Kidney epithelial cell (primary cell): ENCODE measurements around the gene PLXNA4. TPM values are rescaled to one million over a fixed set of nuclear protein-coding genes. Genes with fewer than 3 reads are reported as not detected.

Experiments used
- DNase-seq: peaks from one replicate; pipeline ENCODE4 v3.0.0-alpha.2; 2010; ENCODE audit warnings: low read depth
- H3K27me3 ChIP-seq: 2 replicates; pipeline ENCODE4 v1.6.0; 2011; ENCODE audit warnings: low read length; ENCODE audit not compliant: control insufficient read depth, insufficient read depth
- H3K36me3 ChIP-seq: 2 replicates; pipeline ENCODE4 v1.5.1; 2011; ENCODE audit warnings: low read length; ENCODE audit not compliant: control insufficient read depth, insufficient read depth
- H3K4me3 ChIP-seq: 2 replicates; pipeline ENCODE4 v1.5.1; 2011; ENCODE audit warnings: low read depth, mild to moderate bottlenecking, control low read depth, low read length
- total RNA-seq: library from RNA; depleted of rRNA; stranded (reverse); fragments of >200 nt; gene quantifications from 2 replicates; pipeline ENCODE4 v1.2.3, GENCODE V29; 2015
- TF ChIP-seq, protein P1 (sequence below): IDR thresholded peaks from 2 replicates; pipeline ENCODE4 v1.5.1; 2011; ENCODE audit warnings: mild to moderate bottlenecking, moderate library complexity, low read length, control low read depth, inconsistent platforms; ENCODE audit not compliant: insufficient read depth, poor library complexity, severe bottlenecking

The PLXNA4 gene
- total RNA-seq, 1 donor from 2014 or later = 5.9 TPM

DNA sequence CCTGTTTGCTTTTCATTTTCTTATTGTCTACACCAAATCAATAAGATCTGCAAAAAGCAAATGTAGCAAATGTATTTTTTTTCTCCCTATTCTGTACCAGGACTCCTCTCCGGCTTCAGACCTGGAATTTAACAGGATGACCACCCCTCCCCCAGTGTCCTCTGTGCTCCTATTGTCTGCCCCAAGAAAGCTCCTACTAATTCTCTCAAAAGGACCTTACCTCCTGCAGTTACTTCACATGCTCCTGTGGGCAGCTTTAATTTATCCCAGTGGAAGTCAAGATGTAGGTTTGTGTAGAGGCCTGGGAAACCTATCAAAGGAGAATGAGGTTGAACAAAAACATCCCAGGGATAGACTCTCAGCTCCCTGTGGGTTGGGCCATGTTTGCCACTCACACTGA, 31.3 kb downstream of the PLXNA4 start:
- DNase-seq = no peak
- TF ChIP-seq, protein P1, sequence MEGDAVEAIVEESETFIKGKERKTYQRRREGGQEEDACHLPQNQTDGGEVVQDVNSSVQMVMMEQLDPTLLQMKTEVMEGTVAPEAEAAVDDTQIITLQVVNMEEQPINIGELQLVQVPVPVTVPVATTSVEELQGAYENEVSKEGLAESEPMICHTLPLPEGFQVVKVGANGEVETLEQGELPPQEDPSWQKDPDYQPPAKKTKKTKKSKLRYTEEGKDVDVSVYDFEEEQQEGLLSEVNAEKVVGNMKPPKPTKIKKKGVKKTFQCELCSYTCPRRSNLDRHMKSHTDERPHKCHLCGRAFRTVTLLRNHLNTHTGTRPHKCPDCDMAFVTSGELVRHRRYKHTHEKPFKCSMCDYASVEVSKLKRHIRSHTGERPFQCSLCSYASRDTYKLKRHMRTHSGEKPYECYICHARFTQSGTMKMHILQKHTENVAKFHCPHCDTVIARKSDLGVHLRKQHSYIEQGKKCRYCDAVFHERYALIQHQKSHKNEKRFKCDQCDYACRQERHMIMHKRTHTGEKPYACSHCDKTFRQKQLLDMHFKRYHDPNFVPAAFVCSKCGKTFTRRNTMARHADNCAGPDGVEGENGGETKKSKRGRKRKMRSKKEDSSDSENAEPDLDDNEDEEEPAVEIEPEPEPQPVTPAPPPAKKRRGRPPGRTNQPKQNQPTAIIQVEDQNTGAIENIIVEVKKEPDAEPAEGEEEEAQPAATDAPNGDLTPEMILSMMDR = no peak
- H3K36me3 ChIP-seq = no peaks in the 10 kb centered on the region
- H3K4me3 ChIP-seq = no peak overlapping the region
- no peaks in the 10 kb centered on the region for H3K27me3 ChIP-seq

DNA sequence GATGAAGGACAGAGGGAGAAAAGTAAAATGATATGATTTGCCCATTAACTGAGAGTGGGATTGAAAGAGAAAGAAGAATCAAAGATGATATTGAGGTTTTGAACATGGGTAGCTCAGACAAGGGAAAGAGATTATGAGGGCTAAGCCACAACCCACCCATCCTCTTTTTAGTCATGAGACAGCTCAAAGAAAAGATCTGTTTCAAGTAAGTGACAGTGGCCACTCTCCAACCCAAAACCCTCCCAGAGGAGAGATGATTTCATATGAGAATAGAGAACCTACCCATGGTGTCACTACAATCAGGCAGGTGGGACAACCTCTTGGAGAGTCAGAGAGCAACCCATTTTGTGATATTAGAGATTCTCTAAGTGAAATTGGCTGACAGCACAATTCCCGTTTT, 32.2 kb downstream of the PLXNA4 start:
- DNase-seq = no peak
- H3K4me3 ChIP-seq = no peak overlapping the region
- TF ChIP-seq, protein P1 = no peak
- H3K27me3 ChIP-seq = no peaks in the 10 kb centered on the region
- no peaks in the 10 kb centered on the region for H3K36me3 ChIP-seq

DNA sequence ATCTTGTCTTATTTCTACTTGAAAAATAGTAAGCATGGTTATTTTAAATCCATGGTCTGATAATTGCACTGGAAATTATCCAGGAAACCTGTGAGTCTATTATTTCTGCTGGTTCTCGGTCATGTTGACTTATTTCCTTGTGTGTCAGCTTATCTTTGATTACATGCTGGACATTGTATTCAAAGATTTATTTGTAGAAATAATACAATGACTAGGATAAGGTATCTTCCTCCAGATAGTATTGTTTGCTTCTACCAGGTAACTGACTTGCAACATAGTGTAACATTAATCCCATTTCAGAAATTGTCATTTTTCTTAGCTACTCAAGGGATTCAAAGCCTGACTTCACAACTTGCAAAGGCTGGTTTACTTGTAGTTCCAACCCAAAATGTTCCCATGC, 33.4 kb downstream of the PLXNA4 start:
- H3K27me3 ChIP-seq = no peaks in the 10 kb centered on the region
- no peak for DNase-seq
- TF ChIP-seq, protein P1 = no peak
- no peak overlapping the region for H3K4me3 ChIP-seq
- H3K36me3 ChIP-seq = no peaks in the 10 kb centered on the region

DNA sequence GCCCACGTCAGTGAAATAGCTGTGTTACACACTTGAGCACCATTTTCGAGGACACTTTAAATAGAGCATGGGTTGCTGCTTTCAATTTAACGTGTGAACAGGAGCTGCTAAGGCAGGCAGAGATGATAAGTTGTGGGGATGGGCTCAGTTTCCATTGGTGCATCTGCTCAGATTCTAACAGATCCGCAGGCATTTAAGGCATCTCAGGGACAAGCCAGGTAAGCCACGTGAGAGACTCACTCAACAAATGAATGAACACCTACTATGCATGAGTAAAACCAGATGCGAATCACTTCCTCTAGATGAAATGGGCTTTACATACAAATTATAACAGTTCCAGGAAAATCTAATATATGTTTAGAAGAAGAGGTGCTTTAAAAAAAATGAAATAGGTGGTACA, 34.6 kb downstream of the PLXNA4 start:
- Histone ChIP-seq H3K27me3 (no peaks in the 10 kb centered on the region), H3K36me3 (no peaks in the 10 kb centered on the region), H3K4me3 (no peak overlapping the region)
- DNase-seq = no peak
- TF ChIP-seq, protein P1 = no peak

DNA sequence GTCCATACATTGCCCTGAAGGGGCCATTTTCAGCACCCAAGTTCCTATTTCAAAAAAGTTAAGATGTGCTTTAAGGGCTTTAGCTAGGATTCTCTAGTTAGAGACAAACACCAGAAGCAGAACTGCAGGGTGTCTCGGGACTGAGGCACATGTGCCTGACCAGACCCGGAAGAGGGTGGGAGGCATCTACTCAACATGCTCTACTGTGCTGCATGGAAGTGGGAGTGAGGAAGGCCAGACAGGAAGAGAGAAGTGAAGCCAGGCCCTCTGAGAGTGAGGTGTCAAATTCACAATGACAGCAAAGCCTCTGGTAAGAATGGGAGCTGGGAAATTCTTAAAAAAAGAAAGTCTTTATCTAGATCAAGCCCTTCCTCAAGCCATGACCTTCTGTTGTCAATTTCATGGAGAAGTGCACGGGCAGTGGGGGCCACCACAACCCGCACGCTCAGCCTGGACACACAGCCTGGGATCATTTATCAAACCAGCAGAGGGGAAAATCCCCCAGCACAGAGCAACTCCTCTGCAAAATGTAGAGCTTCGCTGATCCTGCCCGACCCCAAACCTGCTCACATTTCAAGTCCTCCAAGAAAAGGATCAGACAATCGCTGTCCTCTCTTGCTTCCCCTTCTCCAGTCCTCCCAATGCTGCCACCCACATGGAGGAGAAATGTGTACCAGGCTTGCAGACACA, 38.7 kb downstream of the PLXNA4 start:
- TF ChIP-seq, protein P1 = no peak
- DNase-seq = no peak
- Histone ChIP-seq H3K27me3 (no peaks in the 10 kb centered on the region), H3K36me3 (no peaks in the 10 kb centered on the region), H3K4me3 (no peak overlapping the region)
